HS-5 (cell line): ENCODE measurements around the gene SPRYD4.

Experiments used
- DNase-seq: peaks from one replicate; pipeline ENCODE4 v3.0.0-alpha.2; 2012; ENCODE audit warnings: low read depth

Gene SPRYD4

DNA sequence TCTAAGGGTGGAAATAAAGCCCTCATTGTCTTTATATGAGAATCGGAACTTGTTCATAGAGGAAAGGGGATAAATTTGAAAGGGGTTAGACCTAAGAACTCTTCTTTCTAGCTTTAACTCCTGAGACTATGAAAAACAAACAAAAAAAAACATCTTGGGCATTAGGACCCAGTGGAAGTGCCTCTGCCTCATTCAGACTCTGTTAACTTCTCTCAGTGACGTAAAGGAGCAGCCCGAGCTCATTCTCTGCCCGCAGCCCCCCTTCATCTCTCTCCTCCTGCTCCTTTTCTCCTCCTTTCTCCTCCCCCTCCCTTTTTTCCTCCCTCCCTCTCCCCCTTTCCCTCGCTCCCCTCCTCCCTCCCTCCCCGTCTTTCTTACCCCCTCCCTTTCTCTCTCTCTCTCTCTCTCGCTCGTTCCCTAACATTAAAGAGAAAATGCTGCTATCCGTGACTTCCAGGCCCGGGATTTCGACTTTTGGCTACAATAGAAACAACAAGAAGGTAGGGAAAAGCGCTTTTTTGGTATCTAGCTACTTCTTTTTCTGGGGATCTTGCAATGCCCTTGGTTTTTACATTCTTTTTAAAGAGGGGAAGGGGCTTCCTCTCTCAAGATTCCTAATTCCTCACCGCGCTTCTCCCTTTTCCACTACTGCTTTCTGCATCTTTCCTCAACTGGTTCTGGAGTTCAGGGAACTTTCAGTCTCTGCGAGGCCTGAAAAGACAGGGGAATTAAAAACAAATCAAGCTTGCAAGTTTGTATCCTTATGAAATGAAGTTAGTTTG is 53.4 kb downstream of the SPRYD4 start, which contains the start of gene RBMS2:
Gene RBMS2 (plus strand): TSS at position 231 of the 782 bp plus-strand sequence. CDS start 204 bp downstream, at position 435.
- DNase-seq: peak; percentile 60

DNA sequence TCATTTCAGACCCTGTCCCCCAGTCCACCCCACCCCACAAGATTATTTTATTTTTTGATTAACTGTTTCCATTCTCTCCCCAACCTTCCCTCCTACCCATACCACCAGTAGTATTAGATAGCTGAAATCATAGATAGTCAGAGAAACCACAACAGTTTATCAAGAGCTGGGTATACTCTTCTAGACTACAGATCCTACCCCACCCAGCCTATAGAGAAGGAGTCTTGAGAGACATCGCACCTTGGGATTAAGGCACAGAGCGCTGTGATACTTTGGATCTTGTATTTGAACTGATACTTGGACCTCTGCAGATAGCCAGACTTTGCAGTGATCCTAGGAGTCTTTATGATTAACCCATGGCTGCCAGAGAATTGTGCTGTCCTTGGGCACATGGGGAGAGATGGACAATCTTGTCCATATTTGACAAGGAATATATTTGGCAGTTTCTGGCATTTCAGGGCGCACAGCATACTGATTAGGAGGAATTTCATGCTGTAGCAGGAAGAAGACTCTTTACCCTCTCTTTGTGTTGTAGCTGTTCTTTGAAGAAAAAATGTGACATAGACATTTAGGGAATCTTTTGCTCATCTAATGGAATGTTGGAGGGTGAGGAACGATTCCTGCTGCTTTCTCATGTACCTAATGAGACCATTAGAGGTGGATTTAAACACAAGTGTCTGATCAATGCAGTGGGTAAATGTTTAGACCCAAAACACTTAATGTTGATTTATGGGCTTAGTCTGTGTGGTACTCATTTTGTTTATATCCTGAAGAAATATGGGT is 54.2 kb downstream of the SPRYD4 start:
- peak; percentile 19 for DNase-seq

DNA sequence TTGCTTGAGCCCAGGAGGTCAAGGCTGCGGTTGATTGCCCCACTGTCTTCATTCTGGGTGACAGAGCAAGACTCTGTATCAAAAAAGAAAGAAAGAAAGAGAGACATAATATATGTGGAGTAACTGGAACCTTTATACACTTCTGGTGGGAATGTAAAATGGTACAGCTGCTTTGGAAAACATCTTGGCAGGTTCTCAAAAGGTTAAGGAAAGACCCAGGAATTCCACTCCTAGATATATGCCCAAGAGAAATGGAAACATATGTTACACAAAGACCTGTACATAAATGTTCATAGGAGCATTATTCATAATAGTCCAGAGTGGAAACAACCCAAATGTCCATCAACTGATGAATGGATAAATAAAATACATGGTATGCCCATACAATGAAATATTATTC is 60.5 kb downstream of the SPRYD4 start:
- DNase-seq: no peak
